Fibroblast of upper back skin (primary cell): ENCODE results near the gene TFF3.

Experiments used
- DNase-seq: peaks from one replicate; pipeline ENCODE4 v3.0.0-alpha.2; 2013

TFF3 gene

DNA sequence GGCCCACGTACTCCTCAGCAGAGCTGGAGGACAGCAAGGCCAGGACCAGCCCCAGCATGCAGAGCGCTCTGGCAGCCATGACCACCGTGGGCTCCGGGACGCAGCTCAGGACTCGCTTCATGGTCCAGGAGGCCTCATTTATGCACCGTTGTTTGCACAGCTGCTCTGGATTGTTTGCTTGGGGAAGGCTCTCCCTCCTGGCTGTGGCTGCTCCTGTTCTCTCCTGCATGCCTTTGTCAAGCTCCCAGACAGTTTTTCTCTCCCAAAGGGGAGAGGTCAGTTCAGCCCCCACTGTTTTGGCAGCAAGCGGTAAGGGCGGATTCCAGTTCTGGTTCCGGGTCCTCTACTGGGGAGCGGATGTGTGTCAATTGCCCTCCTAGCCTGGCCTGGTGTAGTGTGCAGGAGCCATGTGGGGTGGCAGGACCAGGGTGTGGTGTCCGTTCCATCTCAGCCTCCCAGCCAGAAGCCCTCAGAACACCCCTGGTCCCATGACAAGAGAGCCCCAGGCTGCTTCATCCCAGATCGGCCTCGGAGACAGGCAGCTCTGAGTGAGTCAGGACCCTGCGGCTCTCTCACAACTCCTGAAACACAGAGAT is at the start of gene TFF3:
Gene TFF3, minus strand, starts transcription at position 114 of the 596 bp plus-strand sequence. Its CDS starts 35 bp downstream, at position 79.
- DNase-seq, result no peak

DNA sequence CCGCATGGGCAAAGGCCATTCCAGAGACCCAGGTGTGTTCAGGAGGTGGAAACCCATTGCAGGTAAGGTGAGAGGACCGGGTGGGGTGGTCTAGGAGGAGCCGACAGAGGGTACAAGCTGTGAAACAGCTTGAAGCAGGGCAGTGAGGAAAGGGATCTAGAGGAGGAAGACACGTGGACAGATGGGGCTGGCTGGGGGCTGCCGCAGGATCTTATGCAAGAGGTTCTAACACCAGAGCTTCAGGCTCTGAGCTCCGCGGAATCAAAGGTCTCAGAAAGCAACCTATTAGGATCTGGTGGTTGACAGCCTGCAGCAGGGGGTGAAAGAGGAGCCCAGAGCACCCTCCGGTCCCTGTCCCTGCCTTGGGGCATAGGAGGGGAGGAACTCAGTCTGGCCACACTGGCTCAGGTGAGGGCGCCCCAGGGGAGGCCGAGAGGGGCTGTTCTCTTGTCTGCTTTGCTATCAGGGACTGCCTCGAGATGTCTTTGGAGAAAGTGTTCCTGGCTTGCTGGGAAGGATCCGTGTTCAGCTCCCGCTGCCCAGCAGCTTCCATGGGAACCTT is 49.2 kb upstream of the TFF3 start:
- no peak for DNase-seq

DNA sequence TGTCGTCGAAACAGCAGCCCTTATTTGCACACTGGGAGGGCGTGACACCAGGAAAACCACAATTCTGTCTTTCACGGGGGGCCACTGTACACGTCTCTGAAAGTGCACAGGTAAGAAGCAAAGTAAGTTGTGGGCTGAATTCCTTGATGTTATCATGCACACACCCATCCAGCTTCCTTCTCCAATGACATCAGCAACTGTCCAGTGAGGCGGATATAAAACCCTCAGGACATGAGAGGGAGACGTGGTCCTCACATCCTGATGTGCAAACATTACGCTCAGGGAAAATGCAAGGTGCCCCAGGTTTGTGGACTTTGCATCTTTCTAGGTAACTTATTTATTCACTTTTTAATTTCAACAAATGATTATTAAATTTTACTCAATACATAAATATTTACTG is 48.1 kb upstream of the TFF3 start:
- DNase-seq, result no peak

GRCh38 chr21:42362700-42363099 is 47.5 kb upstream of the TFF3 start:
- DNase-seq, result no peak

GRCh38 chr21:42362198-42362597 is 47.0 kb upstream of the TFF3 start:
- DNase-seq, result no peak

DNA sequence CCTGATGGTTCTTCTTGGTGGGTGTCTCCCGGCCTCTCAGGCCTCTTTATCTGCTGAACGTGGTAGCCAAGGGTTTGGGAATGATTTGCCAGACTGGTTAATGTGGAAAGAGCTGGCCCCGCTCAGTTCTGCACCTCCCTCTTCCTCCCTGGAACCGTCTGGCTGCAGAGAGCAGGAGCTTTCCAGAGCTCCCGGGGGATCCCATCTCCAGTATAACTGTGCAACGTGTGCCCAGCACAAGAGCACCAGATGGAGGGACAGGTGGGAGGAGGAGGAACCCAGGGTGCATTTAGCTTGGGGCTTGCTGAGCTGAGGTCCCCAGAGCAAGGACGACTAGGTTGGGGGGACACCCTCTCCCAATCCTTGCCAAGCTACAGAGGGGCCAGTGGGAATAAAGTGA is 46.1 kb upstream of the TFF3 start:
- no peak for DNase-seq

GRCh38 chr21:42360317-42360716 is 45.1 kb upstream of the TFF3 start:
- DNase-seq, result no peak

- no peak for DNase-seq
Measured at GRCh38 chr21:42358937-42359336, 43.7 kb upstream of the TFF3 start.

GRCh38 chr21:42358261-42358660 is 43.1 kb upstream of the TFF3 start:
- DNase-seq, result no peak

- DNase-seq, result no peak
Measured at GRCh38 chr21:42357307-42357706, 42.1 kb upstream of the TFF3 start.

GRCh38 chr21:42356650-42357049 is 41.4 kb upstream of the TFF3 start:
- DNase-seq, result no peak

- no peak for DNase-seq
Measured at GRCh38 chr21:42356046-42356445, 40.8 kb upstream of the TFF3 start.

DNA sequence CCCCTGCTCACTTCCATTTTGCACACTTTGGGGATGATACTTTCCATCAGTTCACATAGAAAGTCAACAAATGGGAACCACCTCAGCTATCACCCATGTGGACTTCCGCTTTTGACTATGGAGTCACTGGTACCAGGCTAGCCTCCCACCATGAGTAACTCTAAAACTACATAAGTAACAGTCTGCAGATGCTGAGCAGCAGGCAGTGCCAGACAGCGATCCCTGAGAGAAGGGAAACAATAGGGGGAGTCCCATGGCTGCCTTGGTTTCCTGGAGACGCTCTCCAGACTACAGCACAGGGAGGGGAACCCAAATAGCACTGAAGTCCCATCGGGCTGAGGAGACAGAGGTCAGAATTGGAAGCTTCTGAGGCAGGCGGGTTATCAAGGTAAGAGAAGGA is 38.4 kb upstream of the TFF3 start:
- DNase-seq, result no peak

GRCh38 chr21:42352441-42353095 is 37.4 kb upstream of the TFF3 start:
- DNase-seq, result no peak

- DNase-seq, result no peak
Measured at GRCh38 chr21:42351626-42352440, 36.6 kb upstream of the TFF3 start.

DNA sequence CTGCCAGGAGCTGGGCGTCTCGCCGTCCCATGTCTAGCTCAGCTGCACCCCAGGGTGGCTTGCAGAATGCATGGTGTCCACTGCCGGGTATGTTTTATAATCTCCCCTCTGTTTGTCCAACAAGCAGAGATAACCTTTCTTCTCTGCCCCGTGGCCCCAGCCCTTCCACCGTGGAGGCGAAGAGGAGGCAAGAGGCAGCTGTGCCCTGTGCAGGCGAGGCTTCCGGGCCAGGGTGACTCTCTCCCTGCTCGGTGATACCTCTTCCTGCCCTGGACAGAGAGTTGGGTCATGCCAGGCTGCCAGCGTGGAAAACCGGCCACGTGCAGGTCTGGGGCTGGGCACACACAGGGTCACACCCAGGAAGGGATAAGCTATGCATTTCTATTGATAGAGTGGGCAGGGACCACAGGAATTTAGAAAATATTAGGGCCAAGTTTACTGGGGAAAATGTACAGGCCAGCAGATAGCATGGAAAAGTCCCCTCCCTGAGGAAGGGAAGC is 35.8 kb upstream of the TFF3 start, which contains the start of gene TFF2:
Gene TFF2, minus strand, starts transcription at position 68 of the 500 bp plus-strand sequence. Its CDS starts 37 bp downstream, at position 31.
- no peak for DNase-seq

- no peak for DNase-seq
Measured at GRCh38 chr21:42350318-42350910, 35.2 kb upstream of the TFF3 start.

GRCh38 chr21:42349420-42350317 is 34.5 kb upstream of the TFF3 start:
- DNase-seq, result no peak

DNA sequence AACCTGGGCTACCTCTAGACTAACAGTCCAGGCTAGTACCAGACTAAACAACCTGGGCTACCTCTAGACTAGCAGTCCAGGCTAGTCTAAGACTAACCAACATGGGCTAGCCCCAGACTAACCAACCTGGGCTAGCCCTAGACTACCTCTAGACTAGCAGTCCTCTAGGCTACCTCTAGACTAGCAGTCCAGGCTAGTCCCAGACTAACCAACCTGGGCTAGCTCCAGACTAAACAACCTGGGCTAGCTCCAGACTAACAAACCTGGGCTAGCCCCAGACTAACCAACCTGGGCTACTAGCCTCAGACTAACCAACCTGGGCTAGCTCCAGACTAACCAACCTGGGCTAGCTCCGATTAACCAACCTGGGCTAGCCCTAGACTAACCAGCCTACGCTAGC is 33.6 kb upstream of the TFF3 start:
- no peak for DNase-seq

DNA sequence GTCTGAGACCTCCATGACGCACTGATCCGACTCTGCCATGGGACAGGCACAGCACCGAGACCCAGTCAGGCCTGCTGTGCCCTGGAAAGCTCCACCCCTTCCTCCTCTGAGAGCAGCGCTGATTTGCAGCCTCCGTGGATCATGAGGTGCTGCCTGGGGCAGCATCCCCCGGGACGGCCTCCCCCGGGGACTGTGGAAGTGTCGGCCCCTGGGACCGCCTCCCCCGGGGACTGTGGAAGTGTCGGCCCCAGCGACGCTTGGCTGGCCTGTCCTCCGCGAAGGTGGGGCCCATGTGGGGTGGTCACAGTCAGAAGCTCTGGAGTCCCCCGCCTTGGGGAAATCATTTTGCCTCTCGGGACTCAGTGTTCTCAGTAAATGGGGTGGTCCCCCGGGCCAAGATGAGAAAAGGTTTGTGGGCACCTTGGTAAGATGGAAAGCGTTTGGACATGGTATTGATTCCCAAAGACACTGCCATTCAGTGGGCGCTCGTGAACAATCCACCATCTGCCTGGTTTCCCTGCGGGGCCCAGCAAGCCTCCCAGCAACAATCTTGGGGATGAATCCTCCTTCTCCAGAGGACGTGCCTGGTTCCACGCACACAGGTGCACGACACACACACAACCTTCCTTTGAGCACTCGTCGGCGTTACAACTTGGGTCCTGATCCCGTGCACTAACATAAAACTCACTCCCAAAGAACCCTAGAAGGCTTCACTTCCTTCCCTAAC is 32.6 kb upstream of the TFF3 start:
- no peak for DNase-seq
